Fibroblast of lung (primary cell): ENCODE data around the gene CYP2W1. TPM values are rescaled to one million over a fixed set of nuclear protein-coding genes. Genes with fewer than 3 reads are reported as not detected.
A peak's percentile ranks its signal among the peaks of the same experiment; 100 is the strongest.

Source experiments
- DNase-seq, 2 donors: peaks; one replicate each; pipeline versions ENCODE4 v3.0.0 to v3.0.0-alpha.2; 2010; ENCODE audit warnings: low read depth in 2 of 2
- H2AFZ ChIP-seq: 2 replicates; pipeline ENCODE4 v1.5.1; 2012; ENCODE audit warnings: low read length, control low read depth, inconsistent platforms
- H3K27ac ChIP-seq: 2 replicates; pipeline ENCODE4 v1.5.1; 2011; ENCODE audit warnings: low read length, control low read depth; ENCODE audit not compliant: insufficient read depth
- H3K27me3 ChIP-seq: 2 replicates; pipeline ENCODE4 v1.5.1; 2011; ENCODE audit warnings: mild to moderate bottlenecking, low read length; ENCODE audit not compliant: control insufficient read depth, insufficient read depth
- H3K36me3 ChIP-seq: 2 replicates; pipeline ENCODE4 v1.5.1; 2011; ENCODE audit warnings: low read length; ENCODE audit not compliant: control insufficient read depth, insufficient read depth
- H3K4me1 ChIP-seq: 2 replicates; pipeline ENCODE4 v1.5.1; 2011; ENCODE audit warnings: low read length; ENCODE audit not compliant: control insufficient read depth, insufficient read depth; ENCODE audit errors: extremely low read depth
- H3K4me2 ChIP-seq: 2 replicates; pipeline ENCODE4 v1.5.1; 2011; ENCODE audit warnings: low read length, control low read depth; ENCODE audit not compliant: insufficient read depth; ENCODE audit errors: extremely low read depth
- H3K4me3 ChIP-seq, 4 experiments: fragments of 200-600 bp in 1 of 4; sonication (generic) in 1 of 4; replicated peaks in 1 of 4; 2 replicates each; pipeline ENCODE4 v1.5.1; 2011 to 2016; ENCODE audit warnings: low read length in 4 of 4, low read depth in 3 of 4, mild to moderate bottlenecking in 3 of 4, control low read depth in 2 of 4, inconsistent platforms in 1 of 4, mixed read lengths in 1 of 4; ENCODE audit not compliant: insufficient read depth in 1 of 4; ENCODE audit errors: control extremely low read depth in 1 of 4
- H3K79me2 ChIP-seq: 2 replicates; pipeline ENCODE4 v1.5.1; 2012; ENCODE audit warnings: mild to moderate bottlenecking, low read length, inconsistent platforms; ENCODE audit not compliant: control insufficient read depth, insufficient read depth
- H3K9ac ChIP-seq: 2 replicates; pipeline ENCODE4 v1.5.1; 2011; ENCODE audit warnings: mild to moderate bottlenecking, low read length, control low read depth; ENCODE audit not compliant: insufficient read depth
- H3K9me3 ChIP-seq: 2 replicates; pipeline ENCODE4 v1.5.1; 2012; ENCODE audit warnings: low read depth, low read length; ENCODE audit not compliant: control insufficient read depth, insufficient read depth
- H4K20me1 ChIP-seq: 2 replicates; pipeline ENCODE4 v1.5.1; 2011; ENCODE audit warnings: low read length; ENCODE audit not compliant: control insufficient read depth, insufficient read depth; ENCODE audit errors: extremely low read depth
- EZH2 ChIP-seq: IDR thresholded peaks from 2 replicates; pipeline ENCODE4 v1.5.1; 2012; ENCODE audit warnings: low read length, control low read depth, mild to moderate bottlenecking; ENCODE audit errors: missing control alignments
- polyA plus RNA-seq, 2 donors: library from polyadenylated mRNA; depleted of rRNA in 1 of 2; stranded (reverse) in 1 of 2; unstranded in 1 of 2; fragments of >200 nt; gene quantifications; 2 replicates each; pipeline ENCODE4 v1.2.1, GENCODE V29; 2011 to 2012; ENCODE audit warnings: missing spikeins in 1 of 2
- total RNA-seq: library from RNA; depleted of rRNA; stranded (reverse); fragments of >200 nt; gene quantifications from 2 replicates; pipeline ENCODE4 v1.2.1, GENCODE V29; 2014
- TF ChIP-seq, protein P1 (sequence below), 2 donors: IDR thresholded peaks in 1 of 2; conservative IDR thresholded peaks in 1 of 2; 1 replicate in 1 of 2; 2 replicates in 1 of 2; pipeline ENCODE4 v1.5.1; 2011 to 2012; ENCODE audit warnings: low read length in 2 of 2, control low read depth in 1 of 2, inconsistent platforms in 1 of 2, low read depth in 1 of 2, mild to moderate bottlenecking in 1 of 2

CYP2W1 gene
- total and polyA plus RNA-seq, 2 donors (not counting 1 experiment from before 2014, with no cell fraction given), result not detected

- Histone ChIP-seq H3K79me2 (peaks cover 31% of the 10 kb centered on the region), H3K9ac (no peak overlapping the region), H3K4me1 (peaks cover 3% of the 10 kb centered on the region), H3K36me3 (peaks cover 6% of the 10 kb centered on the region), H3K4me3 (no peak overlapping the region), H4K20me1 (no peaks in the 10 kb centered on the region), H2AFZ (no peak overlapping the region), H3K27me3 (no peaks in the 10 kb centered on the region), H3K9me3 (no peaks in the 10 kb centered on the region), H3K27ac (no peak overlapping the region), H3K4me2 (no peak overlapping the region)
- DNase-seq, result no peak
- no peak for TF ChIP-seq EZH2
- TF ChIP-seq, protein P1, sequence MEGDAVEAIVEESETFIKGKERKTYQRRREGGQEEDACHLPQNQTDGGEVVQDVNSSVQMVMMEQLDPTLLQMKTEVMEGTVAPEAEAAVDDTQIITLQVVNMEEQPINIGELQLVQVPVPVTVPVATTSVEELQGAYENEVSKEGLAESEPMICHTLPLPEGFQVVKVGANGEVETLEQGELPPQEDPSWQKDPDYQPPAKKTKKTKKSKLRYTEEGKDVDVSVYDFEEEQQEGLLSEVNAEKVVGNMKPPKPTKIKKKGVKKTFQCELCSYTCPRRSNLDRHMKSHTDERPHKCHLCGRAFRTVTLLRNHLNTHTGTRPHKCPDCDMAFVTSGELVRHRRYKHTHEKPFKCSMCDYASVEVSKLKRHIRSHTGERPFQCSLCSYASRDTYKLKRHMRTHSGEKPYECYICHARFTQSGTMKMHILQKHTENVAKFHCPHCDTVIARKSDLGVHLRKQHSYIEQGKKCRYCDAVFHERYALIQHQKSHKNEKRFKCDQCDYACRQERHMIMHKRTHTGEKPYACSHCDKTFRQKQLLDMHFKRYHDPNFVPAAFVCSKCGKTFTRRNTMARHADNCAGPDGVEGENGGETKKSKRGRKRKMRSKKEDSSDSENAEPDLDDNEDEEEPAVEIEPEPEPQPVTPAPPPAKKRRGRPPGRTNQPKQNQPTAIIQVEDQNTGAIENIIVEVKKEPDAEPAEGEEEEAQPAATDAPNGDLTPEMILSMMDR (conservative IDR thresholded peaks at IDR 0.05 in 1 of 2, IDR thresholded peaks at IDR 0.05 in 1 of 2; ENCODE audit: low read depth in 1 of 2, low read length in 2 of 2), result no peak
Measured at GRCh38 chr7:976901-977325, 6.1 kb upstream of the CYP2W1 start.

GRCh38 chr7:977326-978048 lies 5.5 kb upstream of the CYP2W1 start:
- Histone ChIP-seq H3K27me3 (no peaks in the 10 kb centered on the region), H3K27ac (no peak overlapping the region), H2AFZ (no peak overlapping the region), H3K9ac (no peak overlapping the region), H3K79me2 (peaks cover 27% of the 10 kb centered on the region), H3K4me1 (peaks cover 3% of the 10 kb centered on the region), H3K9me3 (no peaks in the 10 kb centered on the region), H3K36me3 (peaks cover 2% of the 10 kb centered on the region), H3K4me2 (no peak overlapping the region), H4K20me1 (no peaks in the 10 kb centered on the region), H3K4me3 (no peak overlapping the region)
- TF ChIP-seq, protein P1 (conservative IDR thresholded peaks at IDR 0.05 in 1 of 2, IDR thresholded peaks at IDR 0.05 in 1 of 2; ENCODE audit: low read depth in 1 of 2, low read length in 2 of 2), result no peak
- no peak for TF ChIP-seq EZH2
- DNase-seq, result peak in 1 of 2 donors; percentile 25

DNA sequence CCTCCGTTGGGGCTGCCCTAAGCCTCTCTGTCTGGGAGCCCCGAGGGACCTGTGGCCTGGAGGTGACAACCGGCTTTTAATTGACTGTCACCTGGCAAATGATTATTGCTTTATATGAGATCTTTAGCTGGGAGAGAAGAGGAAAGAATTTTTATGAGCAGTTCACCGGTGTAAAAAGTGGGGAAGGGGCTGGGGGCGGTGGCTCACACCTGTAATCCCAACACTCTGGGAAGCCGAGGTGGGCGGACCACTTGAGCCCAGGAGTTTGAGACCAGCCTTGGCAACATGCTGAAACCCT lies 5.0 kb upstream of the CYP2W1 start:
- Histone ChIP-seq H2AFZ (no peak overlapping the region), H3K9ac (no peak overlapping the region), H3K4me2 (no peak overlapping the region), H3K4me3 (no peak overlapping the region), H3K4me1 (peaks cover 3% of the 10 kb centered on the region), H4K20me1 (no peaks in the 10 kb centered on the region), H3K79me2 (peaks cover 21% of the 10 kb centered on the region), H3K27ac (no peak overlapping the region), H3K27me3 (no peaks in the 10 kb centered on the region), H3K36me3 (no peaks in the 10 kb centered on the region), H3K9me3 (no peaks in the 10 kb centered on the region)
- no peak for TF ChIP-seq EZH2
- TF ChIP-seq, protein P1 (conservative IDR thresholded peaks at IDR 0.05 in 1 of 2, IDR thresholded peaks at IDR 0.05 in 1 of 2; ENCODE audit: low read depth in 1 of 2, low read length in 2 of 2), result no peak
- no peak for DNase-seq
